HG02623 (cell line): Measurements from ENCODE around the gene SSRP1.

Experiments used
- ATAC-seq: cut with Tn5 transposase; IDR thresholded peaks from one replicate; pipeline ENCODE4 v1.9.1; 2021; ENCODE audit warnings: moderate library complexity; ENCODE audit not compliant: unreplicated experiment

SSRP1 gene

DNA sequence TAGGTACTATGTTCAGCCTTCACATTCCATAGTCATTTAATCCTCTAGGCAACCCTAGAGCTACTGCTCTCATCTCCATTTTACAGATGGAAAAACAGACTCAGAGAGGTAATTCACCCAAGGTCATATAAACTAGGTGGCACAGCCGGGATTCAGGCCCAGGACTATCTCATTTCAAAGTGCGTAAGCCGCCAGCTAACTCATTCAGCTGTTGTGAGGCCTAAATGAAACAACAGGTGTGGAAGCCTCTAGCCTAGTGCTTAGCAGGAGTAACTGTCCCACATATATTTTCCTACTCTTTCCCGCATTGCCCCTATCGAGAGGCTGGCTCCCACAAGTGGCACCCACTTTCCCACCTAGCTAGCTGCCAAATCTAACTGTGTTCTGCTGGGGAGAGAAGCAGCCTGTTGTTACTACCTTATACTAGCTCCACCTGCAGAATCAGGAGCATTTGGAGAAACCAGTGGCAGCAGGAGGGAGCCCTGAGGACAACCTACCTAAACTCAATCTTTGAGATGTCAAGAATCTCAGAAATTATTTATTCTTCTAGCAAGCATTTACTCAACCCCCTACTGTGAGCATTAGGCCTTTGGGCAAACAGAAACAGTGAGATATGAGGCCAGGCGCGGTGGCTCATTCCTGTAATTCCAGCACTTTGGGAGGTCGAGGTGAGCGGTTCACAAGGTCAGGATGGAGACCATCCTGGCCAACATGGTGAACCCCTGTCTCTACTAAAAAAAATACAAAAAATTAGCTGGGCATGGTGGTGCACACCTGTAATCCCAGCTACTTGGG lies 24.4 kb upstream of the SSRP1 start:
- ATAC-seq = no peak

DNA sequence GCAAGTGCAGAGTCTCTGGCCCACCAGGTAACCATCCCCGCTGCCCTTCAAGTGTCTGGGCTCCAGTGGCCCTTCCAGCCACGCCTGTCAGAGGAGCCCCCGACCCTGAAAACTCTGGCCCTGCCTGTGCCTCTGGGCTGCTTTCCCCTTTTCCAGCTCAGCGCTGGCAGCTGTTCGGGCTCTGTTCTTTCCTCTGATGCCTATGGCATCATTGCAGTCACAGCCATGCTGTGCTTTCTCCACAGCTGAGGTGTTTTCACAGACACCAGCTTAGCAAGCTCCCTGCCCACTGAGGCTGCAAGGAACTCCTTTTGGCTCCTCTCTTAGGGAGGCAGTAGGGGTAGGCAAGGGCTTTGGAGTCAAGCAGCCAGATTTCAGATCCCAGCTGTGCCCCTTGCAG lies 23.7 kb upstream of the SSRP1 start:
- no peak for ATAC-seq

DNA sequence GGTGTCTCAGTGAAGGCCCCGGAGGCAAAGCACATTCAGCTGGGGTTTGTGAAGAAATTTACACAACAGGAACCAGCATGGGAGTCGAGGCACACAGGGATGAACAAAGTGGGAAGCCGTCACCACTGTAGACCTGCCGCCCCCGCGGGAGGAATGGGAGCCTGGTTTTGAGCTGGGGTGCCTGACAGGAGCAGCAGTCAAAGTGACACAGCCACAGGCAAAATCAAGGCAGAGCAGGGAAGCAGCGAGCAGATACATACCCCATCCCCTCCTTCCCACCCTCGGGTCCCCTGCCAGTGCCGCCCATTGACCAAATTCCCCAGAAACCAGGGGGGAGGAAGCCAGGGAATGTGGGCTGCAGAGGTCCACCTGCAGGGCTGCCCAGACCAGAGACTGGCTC lies 23.3 kb upstream of the SSRP1 start:
- no peak for ATAC-seq

DNA sequence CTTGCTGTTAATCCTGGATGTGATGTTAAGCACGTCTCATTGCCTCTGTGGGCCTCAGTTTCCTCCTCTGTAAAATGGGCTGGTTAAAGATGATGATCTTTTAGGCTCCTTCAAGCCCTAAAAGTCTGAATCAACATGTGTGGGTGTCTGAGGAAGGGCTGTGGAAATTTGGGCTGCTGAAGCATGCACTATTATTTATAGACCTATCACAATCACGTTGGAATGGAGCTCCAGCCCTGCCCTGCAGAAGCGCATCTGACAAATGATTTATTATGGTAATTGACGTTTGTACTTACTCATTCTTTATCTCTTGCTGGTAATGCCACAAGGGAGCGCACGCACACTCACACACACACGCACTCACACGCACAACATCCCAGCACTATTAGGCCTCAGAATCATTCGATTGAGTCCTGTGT lies 22.9 kb upstream of the SSRP1 start:
- no peak for ATAC-seq

DNA sequence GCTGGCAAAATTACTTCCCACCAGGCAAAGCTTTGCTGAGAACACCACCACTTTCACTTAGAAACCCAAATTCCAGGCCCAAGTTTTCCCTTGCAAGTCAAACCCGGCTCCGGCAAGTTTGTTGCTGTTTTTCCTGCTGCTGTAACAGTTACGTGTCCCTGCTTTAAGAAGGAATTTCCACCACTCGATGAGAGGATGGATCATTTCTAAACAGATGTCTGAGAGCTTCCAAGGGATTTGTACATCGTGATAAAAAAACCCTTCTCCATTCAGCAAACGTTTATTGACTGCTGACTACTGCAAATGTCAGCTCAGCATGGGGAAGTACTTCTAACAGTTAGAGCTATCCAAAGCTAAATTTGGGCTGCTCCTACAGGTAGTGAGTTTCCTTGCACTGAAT lies 22.2 kb upstream of the SSRP1 start:
- no peak for ATAC-seq

DNA sequence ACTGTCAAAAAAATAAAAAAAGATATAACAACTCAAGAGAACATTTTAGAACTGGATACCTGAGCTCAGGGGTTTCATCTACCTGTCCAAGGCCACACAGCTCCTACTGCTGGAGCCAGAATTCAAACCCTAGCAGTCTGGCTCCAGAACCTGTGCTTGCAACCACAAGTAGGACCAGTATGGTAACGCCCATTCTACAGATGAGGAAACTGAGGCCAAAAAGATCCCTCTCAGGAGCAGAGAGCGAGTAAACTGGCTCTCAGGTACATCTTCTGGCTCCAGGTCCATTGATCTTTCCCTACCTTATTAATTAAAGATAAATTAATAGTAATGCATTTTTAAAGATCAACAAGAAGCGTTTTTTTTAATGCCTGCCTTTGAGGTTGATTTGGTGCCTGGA lies 21.6 kb upstream of the SSRP1 start:
- no peak for ATAC-seq

DNA sequence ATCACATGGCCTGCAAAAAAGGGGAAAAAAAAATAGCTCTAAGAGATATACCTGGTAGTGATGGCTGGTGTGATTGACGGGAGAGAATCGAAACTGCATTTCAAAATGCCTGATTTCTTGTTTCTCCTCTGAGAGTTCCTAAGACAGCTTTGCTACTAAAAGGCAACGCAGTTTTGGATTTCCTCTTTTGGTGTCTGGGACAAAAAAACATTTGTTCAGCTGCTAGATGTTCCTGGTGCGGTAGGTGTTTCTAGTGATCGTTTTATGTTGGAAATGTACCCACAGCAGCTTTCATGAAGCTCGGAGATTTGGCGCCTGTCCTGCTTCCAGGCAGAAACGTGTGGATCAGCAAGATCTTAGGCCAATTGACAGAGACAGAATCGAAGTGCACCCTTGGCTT lies 20.6 kb upstream of the SSRP1 start:
- no peak for ATAC-seq

DNA sequence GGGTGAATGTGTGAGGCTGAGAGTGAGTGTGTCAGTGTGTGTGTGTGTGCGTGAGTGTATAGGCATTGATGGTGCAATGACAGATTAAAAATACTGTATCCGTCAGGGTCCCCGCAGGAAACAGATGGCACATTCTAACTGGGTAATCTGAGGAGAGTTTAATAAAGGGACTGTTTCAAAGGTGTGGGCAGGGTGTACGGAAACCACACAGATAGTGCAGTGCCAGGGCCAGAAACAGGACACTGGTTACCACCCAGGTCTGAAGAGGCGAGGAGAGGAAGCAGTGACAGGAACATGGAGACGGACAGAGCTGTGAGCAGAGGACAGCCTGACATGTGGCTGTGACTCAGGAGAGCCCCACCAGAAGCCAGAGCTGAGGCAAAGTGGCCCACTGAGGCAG lies 19.0 kb upstream of the SSRP1 start:
- no peak for ATAC-seq

GRCh38 chr11:57353852-57354251 lies 18.2 kb upstream of the SSRP1 start:
- no peak for ATAC-seq

GRCh38 chr11:57353446-57353845 lies 17.8 kb upstream of the SSRP1 start:
- no peak for ATAC-seq

GRCh38 chr11:57353036-57353435 lies 17.3 kb upstream of the SSRP1 start:
- ATAC-seq = no peak

GRCh38 chr11:57349491-57350274 lies 14.0 kb upstream of the SSRP1 start:
- no peak for ATAC-seq

- ATAC-seq = no peak
Observed at GRCh38 chr11:57348636-57349313, 13.1 kb upstream of the SSRP1 start.

DNA sequence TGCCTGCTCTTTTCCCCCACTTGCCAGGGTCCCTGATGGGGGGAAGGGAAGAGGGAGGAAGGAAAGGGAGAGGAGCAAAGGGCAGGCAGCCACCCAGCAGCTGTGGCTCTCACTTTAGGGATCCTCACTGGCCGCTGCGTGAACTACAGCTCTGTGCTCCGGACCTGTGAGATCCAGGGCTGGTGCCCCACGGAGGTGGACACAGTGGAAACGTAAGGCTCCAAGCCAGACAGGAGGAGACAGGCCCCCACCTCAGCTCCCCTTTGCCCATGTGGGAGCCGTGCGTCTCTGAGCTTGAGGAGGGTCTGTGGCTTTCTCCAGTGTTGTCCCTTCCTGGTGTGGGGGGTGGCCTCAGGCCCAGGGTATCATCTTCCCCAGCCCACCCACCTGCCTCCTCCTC lies 12.4 kb upstream of the SSRP1 start:
- ATAC-seq = no peak

- ATAC-seq = no peak
Observed at GRCh38 chr11:57347336-57347735, 11.6 kb upstream of the SSRP1 start.

GRCh38 chr11:57345555-57346211 lies 10.0 kb upstream of the SSRP1 start:
- ATAC-seq = peak; percentile 63

GRCh38 chr11:57344826-57345225 lies 9.1 kb upstream of the SSRP1 start:
- ATAC-seq = no peak

- no peak for ATAC-seq
Observed at GRCh38 chr11:57343825-57344224, 8.1 kb upstream of the SSRP1 start.

DNA sequence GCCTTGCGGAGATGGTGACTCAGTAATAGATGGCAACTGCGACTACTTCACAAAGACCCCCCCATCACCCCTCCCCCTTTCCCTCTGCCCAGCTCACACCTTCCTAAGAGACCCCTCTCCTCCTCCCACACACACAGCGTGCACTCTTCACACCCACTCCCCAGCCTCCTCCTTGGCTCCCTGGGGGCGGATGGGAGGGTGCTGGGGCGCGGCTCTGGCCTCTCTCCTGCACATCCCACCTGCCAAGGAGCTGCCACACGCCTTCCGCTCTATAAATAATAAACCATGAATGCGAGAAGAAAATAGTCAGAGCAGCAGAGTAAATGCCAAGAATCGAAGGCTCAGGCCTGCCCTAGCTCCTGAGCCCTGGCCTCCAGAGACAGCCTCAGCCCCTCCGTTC lies 7.0 kb upstream of the SSRP1 start:
- no peak for ATAC-seq

DNA sequence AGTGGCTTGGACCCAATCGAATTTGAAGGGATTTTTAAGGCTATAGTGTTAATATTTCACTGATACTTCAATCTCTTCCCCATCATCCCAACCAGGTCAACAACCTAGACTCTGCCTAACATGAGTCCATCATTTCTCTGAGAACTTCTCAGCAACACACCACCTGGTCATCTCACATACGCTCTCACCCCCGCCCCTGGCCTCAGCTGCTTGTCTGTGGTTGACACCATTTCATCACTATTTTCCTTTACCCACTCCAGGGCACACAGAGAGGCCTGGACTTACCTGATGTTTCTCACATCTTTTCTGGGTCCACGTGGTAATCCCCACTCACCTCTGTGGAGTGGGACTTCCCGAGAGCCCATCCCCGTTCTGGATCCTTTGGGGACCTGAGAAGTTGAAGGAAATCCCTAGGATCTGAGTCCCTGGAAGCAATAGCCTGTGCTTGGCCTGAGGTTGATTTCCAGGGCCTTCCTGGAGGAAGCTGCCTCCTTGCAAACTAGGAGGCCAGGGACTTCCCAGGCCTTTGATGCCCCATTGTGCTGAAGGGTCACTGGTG lies 5.6 kb upstream of the SSRP1 start:
- no peak for ATAC-seq

DNA sequence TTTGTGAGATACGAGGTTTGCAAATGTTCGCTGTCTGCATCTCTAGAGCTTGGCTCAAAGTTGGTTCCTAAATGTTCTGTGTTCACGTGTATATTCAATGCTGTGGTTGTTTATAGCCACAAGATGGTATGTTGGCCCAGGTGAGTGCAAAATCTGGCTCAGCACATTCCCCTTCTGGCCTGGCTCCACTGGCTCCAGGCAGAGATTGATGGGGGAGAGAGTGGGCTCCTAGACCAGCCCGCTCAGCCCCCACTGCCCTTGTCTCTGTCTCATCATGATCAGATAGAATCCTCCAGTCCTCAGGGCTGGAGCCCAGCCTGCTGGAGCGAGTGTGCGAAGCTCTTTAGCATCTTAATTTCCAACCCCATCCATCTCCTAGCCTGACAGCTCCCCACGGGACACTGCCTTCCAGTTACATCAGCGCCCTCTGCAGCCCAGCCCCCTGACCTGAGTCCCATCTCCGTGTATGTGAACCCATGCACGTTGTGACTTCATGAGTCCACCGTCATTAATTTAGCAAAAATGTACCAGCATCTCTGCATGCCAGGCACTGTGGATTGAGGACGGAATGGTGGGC lies 4.4 kb upstream of the SSRP1 start:
- no peak for ATAC-seq
